ENCODE data around the gene FRMD3. TPM values are rescaled to one million over a fixed set of nuclear protein-coding genes. Genes with fewer than 3 reads are reported as not detected.

Gene FRMD3
- total RNA-seq, 1 experiment from 2014 or later = 14.5 TPM

DNA sequence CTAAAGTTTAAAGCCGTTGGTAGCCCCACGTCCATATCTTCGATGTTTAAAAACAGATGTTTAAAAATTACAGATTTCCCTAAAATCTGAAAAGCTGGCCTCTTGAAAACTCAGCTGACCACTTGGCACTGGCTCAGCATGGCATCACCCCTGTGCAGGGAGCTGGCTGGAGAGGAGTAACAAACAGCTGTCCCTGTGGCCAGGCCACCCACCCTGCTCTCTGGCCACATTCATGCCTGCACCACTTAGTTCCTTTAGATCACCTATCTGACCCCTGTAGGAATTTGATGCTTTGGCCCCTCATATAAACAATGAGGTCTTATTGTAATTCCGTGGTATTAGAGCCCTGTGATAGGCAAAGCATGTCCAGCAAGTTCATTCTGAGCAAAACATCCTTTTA lies 107.5 kb downstream of the FRMD3 start:
- CTCF ChIA-PET = no interaction called here
- BruUV-seq (replicated peaks) = no TSS peak
- in situ Hi-C loops (cut with HindIII; ENCODE audit: low pct_unique_long_range_greater_than_20kb, low sequenced_read_pairs) = no loop called here
- DNase-seq (ENCODE audit: low read depth, low spot score) = no peak
- no peak for ATAC-seq
- H3K27ac ChIP-seq (ENCODE audit: low read length) = peak overlapping the region; percentile 96
- POLR2A ChIA-PET = no interaction called here
- TF ChIP-seq SIN3A (IDR thresholded peaks at IDR 0.05; ENCODE audit: borderline replicate concordance, insufficient read depth, low read depth, low read length) (no peak), POLR2AphosphoS5 (IDR thresholded peaks at IDR 0.05; ENCODE audit: low read depth, low read length) (no peak), TCF7L2 (IDR thresholded peaks at IDR 0.05; ENCODE audit: low read depth, low read length) (no peak)
- TF ChIP-seq, protein P1, sequence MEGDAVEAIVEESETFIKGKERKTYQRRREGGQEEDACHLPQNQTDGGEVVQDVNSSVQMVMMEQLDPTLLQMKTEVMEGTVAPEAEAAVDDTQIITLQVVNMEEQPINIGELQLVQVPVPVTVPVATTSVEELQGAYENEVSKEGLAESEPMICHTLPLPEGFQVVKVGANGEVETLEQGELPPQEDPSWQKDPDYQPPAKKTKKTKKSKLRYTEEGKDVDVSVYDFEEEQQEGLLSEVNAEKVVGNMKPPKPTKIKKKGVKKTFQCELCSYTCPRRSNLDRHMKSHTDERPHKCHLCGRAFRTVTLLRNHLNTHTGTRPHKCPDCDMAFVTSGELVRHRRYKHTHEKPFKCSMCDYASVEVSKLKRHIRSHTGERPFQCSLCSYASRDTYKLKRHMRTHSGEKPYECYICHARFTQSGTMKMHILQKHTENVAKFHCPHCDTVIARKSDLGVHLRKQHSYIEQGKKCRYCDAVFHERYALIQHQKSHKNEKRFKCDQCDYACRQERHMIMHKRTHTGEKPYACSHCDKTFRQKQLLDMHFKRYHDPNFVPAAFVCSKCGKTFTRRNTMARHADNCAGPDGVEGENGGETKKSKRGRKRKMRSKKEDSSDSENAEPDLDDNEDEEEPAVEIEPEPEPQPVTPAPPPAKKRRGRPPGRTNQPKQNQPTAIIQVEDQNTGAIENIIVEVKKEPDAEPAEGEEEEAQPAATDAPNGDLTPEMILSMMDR (IDR thresholded peaks at IDR 0.05) = no peak
- TF ChIP-seq, protein P2, sequence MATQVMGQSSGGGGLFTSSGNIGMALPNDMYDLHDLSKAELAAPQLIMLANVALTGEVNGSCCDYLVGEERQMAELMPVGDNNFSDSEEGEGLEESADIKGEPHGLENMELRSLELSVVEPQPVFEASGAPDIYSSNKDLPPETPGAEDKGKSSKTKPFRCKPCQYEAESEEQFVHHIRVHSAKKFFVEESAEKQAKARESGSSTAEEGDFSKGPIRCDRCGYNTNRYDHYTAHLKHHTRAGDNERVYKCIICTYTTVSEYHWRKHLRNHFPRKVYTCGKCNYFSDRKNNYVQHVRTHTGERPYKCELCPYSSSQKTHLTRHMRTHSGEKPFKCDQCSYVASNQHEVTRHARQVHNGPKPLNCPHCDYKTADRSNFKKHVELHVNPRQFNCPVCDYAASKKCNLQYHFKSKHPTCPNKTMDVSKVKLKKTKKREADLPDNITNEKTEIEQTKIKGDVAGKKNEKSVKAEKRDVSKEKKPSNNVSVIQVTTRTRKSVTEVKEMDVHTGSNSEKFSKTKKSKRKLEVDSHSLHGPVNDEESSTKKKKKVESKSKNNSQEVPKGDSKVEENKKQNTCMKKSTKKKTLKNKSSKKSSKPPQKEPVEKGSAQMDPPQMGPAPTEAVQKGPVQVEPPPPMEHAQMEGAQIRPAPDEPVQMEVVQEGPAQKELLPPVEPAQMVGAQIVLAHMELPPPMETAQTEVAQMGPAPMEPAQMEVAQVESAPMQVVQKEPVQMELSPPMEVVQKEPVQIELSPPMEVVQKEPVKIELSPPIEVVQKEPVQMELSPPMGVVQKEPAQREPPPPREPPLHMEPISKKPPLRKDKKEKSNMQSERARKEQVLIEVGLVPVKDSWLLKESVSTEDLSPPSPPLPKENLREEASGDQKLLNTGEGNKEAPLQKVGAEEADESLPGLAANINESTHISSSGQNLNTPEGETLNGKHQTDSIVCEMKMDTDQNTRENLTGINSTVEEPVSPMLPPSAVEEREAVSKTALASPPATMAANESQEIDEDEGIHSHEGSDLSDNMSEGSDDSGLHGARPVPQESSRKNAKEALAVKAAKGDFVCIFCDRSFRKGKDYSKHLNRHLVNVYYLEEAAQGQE (IDR thresholded peaks at IDR 0.05; ENCODE audit: insufficient read depth in 1 of 2, low read depth in 2 of 2, low read length in 1 of 2) = no peak
- H3K27me3 ChIP-seq (ENCODE audit: control insufficient read depth, insufficient read depth, low read length) = no peaks in the 10 kb centered on the region
- no peak overlapping the region for H3K4me3 ChIP-seq (ENCODE audit: low read depth in 2 of 2, low read length in 2 of 2)
- intact Hi-C loops (cut with micrococcal nuclease; ENCODE audit: unreplicated experiment) = loop anchor here (5.0 kb wide), 1 partner anchor 97 kb away; no protein-coding TSS in a partner anchor
- H3K36me3 ChIP-seq (ENCODE audit: control insufficient read depth, insufficient read depth, low read length) = no peaks in the 10 kb centered on the region
- H3K9me3 ChIP-seq (ENCODE audit: control insufficient read depth, insufficient read depth, low read depth, low read length) = no peaks in the 10 kb centered on the region
- H3K4me1 ChIP-seq (ENCODE audit: control insufficient read depth, insufficient read depth, low read length) = peaks cover 30% of the 10 kb centered on the region

DNA sequence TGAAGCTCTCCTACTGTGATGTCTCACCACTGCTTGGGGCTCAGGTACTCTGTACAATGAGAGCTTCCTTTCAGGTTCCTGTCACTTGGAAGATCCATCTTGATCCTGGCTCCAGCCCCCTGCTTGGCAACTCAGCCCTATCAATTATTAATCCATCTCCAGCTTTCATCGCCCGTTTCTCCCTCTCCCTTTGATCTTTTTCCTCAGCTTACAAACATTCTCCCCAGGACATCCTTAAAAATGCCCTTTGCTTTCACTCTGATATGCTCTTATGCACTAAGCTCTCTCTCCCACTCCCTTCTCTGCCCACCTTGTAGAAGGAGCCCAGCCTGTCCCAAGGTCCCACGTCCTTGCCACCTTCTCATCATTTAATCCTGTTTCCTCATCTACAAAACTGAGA lies 109.0 kb downstream of the FRMD3 start:
- intact Hi-C loops (cut with micrococcal nuclease; ENCODE audit: unreplicated experiment) (no loop called here), in situ Hi-C loops (cut with HindIII; ENCODE audit: low pct_unique_long_range_greater_than_20kb, low sequenced_read_pairs) (no loop called here)
- Histone ChIP-seq H3K4me1 (ENCODE audit: control insufficient read depth, insufficient read depth, low read length) (peaks cover 38% of the 10 kb centered on the region), H3K27me3 (ENCODE audit: control insufficient read depth, insufficient read depth, low read length) (no peaks in the 10 kb centered on the region), H3K9me3 (ENCODE audit: control insufficient read depth, insufficient read depth, low read depth, low read length) (no peaks in the 10 kb centered on the region), H3K27ac (ENCODE audit: low read length) (peak overlapping the region; percentile 96), H3K4me3 (ENCODE audit: low read depth in 2 of 2, low read length in 2 of 2) (no peak overlapping the region), H3K36me3 (ENCODE audit: control insufficient read depth, insufficient read depth, low read length) (no peaks in the 10 kb centered on the region)
- ChIA-PET POLR2A (no interaction called here), CTCF (interaction anchor here (0.7 kb wide), 1 partner anchor 284 kb away, joined by 3 read pairs; no protein-coding TSS in a partner anchor)
- DNase-seq (ENCODE audit: low read depth, low spot score) (no peak), ATAC-seq (no peak)
- BruUV-seq (replicated peaks) = no TSS peak
- TF ChIP-seq POLR2AphosphoS5 (IDR thresholded peaks at IDR 0.05; ENCODE audit: low read depth, low read length) = no peak
- peak; percentile 51; the same call in 1 of the 2 replicates for TF ChIP-seq TCF7L2 (IDR thresholded peaks at IDR 0.05; ENCODE audit: low read depth, low read length)

DNA sequence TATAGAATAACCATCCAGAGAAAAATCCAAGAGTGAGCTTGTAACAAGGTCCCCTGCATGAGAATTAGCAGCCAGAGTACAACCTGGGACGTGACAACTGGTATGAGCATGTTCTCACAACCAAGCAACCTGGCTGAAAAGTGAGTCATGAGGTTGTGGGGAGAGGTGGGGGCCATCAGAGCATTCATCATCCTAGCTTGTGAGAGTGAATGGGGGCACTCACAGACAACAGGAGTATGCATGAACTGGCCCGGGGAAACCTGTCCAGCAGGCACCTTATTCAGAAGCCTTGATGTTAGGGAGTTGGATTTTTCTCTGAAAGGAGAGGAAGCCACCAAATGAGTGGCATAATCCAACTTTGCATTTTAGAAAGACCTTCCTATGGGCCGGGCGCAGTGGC lies 113.0 kb downstream of the FRMD3 start:
- DNase-seq (ENCODE audit: low read depth, low spot score) (no peak), ATAC-seq (no peak)
- H3K4me3 ChIP-seq (ENCODE audit: low read depth in 2 of 2, low read length in 2 of 2) = no peak overlapping the region
- no peaks in the 10 kb centered on the region for H3K36me3 ChIP-seq (ENCODE audit: control insufficient read depth, insufficient read depth, low read length)
- peak overlapping the region; percentile 63; the same call in 1 of the 2 replicates for H3K27ac ChIP-seq (ENCODE audit: low read length)
- H3K4me1 ChIP-seq (ENCODE audit: control insufficient read depth, insufficient read depth, low read length) = peaks cover 20% of the 10 kb centered on the region
- in situ Hi-C loops (cut with HindIII; ENCODE audit: low pct_unique_long_range_greater_than_20kb, low sequenced_read_pairs) (no loop called here), intact Hi-C loops (cut with micrococcal nuclease; ENCODE audit: unreplicated experiment) (no loop called here)
- H3K9me3 ChIP-seq (ENCODE audit: control insufficient read depth, insufficient read depth, low read depth, low read length) = no peaks in the 10 kb centered on the region
- TF ChIP-seq POLR2AphosphoS5 (IDR thresholded peaks at IDR 0.05; ENCODE audit: low read depth, low read length) (no peak), SIN3A (IDR thresholded peaks at IDR 0.05; ENCODE audit: borderline replicate concordance, insufficient read depth, low read depth, low read length) (no peak), TCF7L2 (IDR thresholded peaks at IDR 0.05; ENCODE audit: low read depth, low read length) (no peak)
- TF ChIP-seq, protein P1 (IDR thresholded peaks at IDR 0.05) = no peak
- TF ChIP-seq, protein P2 (IDR thresholded peaks at IDR 0.05; ENCODE audit: insufficient read depth in 1 of 2, low read depth in 2 of 2, low read length in 1 of 2) = no peak
- no TSS peak for BruUV-seq (replicated peaks)
- CTCF ChIA-PET = no interaction called here
- no peaks in the 10 kb centered on the region for H3K27me3 ChIP-seq (ENCODE audit: control insufficient read depth, insufficient read depth, low read length)
- POLR2A ChIA-PET = no interaction called here

All from Panc1 (cell line).